H9 (cell line): ENCODE results near the gene VEGFD. TPM values are rescaled to one million over a fixed set of nuclear protein-coding genes. Genes with fewer than 3 reads are reported as not detected.

Experiments used
- DNase-seq: peaks from one replicate; pipeline ENCODE4 v3.0.0-alpha.2; 2017
- H2AFZ ChIP-seq: one replicate; pipeline ENCODE4 v1.6.1; 2013; ENCODE audit warnings: mild to moderate bottlenecking, low read length, control low read depth, moderate library complexity
- H2AK5ac ChIP-seq: 2 replicates; pipeline ENCODE4 v1.6.1; 2013; ENCODE audit warnings: low read length, control low read depth, mixed read lengths; ENCODE audit not compliant: insufficient read length
- H2BK120ac ChIP-seq: one replicate; pipeline ENCODE4 v1.6.1; 2013; ENCODE audit warnings: low read depth, mild to moderate bottlenecking, low read length, control low read depth, inconsistent platforms; ENCODE audit not compliant: poor library complexity, severe bottlenecking
- H2BK12ac ChIP-seq: 2 replicates; pipeline ENCODE4 v1.6.1; 2013; ENCODE audit warnings: low read length, control low read depth, mixed read lengths, low read depth; ENCODE audit not compliant: insufficient read length
- H2BK15ac ChIP-seq: 2 replicates; pipeline ENCODE4 v1.6.1; 2013; ENCODE audit warnings: low read depth, low read length, control low read depth
- H2BK20ac ChIP-seq: one replicate; pipeline ENCODE4 v1.6.1; 2013; ENCODE audit warnings: low read depth, mild to moderate bottlenecking, low read length, control low read depth, inconsistent platforms; ENCODE audit not compliant: poor library complexity, severe bottlenecking
- H2BK5ac ChIP-seq: 2 replicates; pipeline ENCODE4 v1.6.1; 2013; ENCODE audit warnings: low read length, control low read depth, mixed read lengths; ENCODE audit not compliant: insufficient read length
- H3K14ac ChIP-seq: 2 replicates; pipeline ENCODE4 v1.6.1; 2013; ENCODE audit warnings: low read length, control low read depth; ENCODE audit not compliant: insufficient read depth
- H3K18ac ChIP-seq: 2 replicates; pipeline ENCODE4 v1.6.1; 2013; ENCODE audit warnings: low read depth, mild to moderate bottlenecking, mixed read lengths, low read length, control low read depth; ENCODE audit not compliant: insufficient read length
- H3K23ac ChIP-seq: 2 replicates; pipeline ENCODE4 v1.6.1; 2013; ENCODE audit warnings: low read length, control low read depth, mixed read lengths, low read depth; ENCODE audit not compliant: insufficient read length
- H3K23me2 ChIP-seq: 2 replicates; pipeline ENCODE4 v1.6.1; 2013; ENCODE audit warnings: low read depth, mild to moderate bottlenecking, mixed read lengths, low read length, control low read depth; ENCODE audit not compliant: insufficient read length, poor library complexity, severe bottlenecking
- H3K27ac ChIP-seq: 2 replicates; pipeline ENCODE4 v1.5.1; 2013; ENCODE audit warnings: low read length, control low read depth, mixed read lengths, low read depth; ENCODE audit not compliant: insufficient read length
- H3K27me3 ChIP-seq: 2 replicates; pipeline ENCODE4 v1.6.1; 2013; ENCODE audit warnings: low read length, control low read depth, inconsistent platforms; ENCODE audit not compliant: insufficient read depth
- H3K4ac ChIP-seq: 2 replicates; pipeline ENCODE4 v1.6.1; 2013; ENCODE audit warnings: low read depth, mild to moderate bottlenecking, control low read depth, inconsistent platforms, low read length, moderate library complexity
- H3K4me1 ChIP-seq: 2 replicates; pipeline ENCODE4 v1.6.1; 2013; ENCODE audit warnings: low read length, control low read depth, inconsistent platforms; ENCODE audit not compliant: insufficient read depth
- H3K4me2 ChIP-seq: 2 replicates; pipeline ENCODE4 v1.6.1; 2013; ENCODE audit warnings: low read length, control low read depth, mixed read lengths; ENCODE audit not compliant: insufficient read length, insufficient read depth
- H3K56ac ChIP-seq: 2 replicates; pipeline ENCODE4 v1.6.1; 2013; ENCODE audit warnings: low read depth, mild to moderate bottlenecking, mixed read lengths, low read length, control low read depth; ENCODE audit not compliant: insufficient read length
- H3K79me1 ChIP-seq: 2 replicates; pipeline ENCODE4 v1.6.1; 2013; ENCODE audit warnings: low read depth, mild to moderate bottlenecking, moderate library complexity, low read length, control low read depth, inconsistent platforms; ENCODE audit not compliant: insufficient read depth, poor library complexity, severe bottlenecking
- H3K79me2 ChIP-seq: 2 replicates; pipeline ENCODE4 v1.6.1; 2013; ENCODE audit warnings: low read length, control low read depth, inconsistent platforms; ENCODE audit not compliant: insufficient read depth
- H3K9ac ChIP-seq: 2 replicates; pipeline ENCODE4 v1.6.1; 2013; ENCODE audit warnings: low read length, control low read depth, mixed read lengths; ENCODE audit not compliant: insufficient read length; ENCODE audit errors: extremely low read depth
- H3K9me3 ChIP-seq: one replicate; pipeline ENCODE4 v1.6.1; 2013; ENCODE audit warnings: low read depth, low read length, inconsistent platforms; ENCODE audit not compliant: control insufficient read depth
- H3T11ph ChIP-seq: one replicate; pipeline ENCODE4 v1.6.1; 2013; ENCODE audit warnings: mild to moderate bottlenecking, low read length, control low read depth, inconsistent platforms
- H4K20me1 ChIP-seq: one replicate; pipeline ENCODE4 v1.6.1; 2013; ENCODE audit not compliant: control insufficient read depth, insufficient read length, insufficient read depth
- H4K5ac ChIP-seq: 2 replicates; pipeline ENCODE4 v1.6.1; 2013; ENCODE audit warnings: low read depth, mild to moderate bottlenecking, mixed read lengths, low read length, control low read depth; ENCODE audit not compliant: insufficient read length
- H4K8ac ChIP-seq: replicated peaks from 2 replicates; pipeline ENCODE4 v1.6.1; 2013; ENCODE audit warnings: low read length, control low read depth, mixed read lengths, low read depth; ENCODE audit not compliant: insufficient read length
- H4K91ac ChIP-seq: 2 replicates; pipeline ENCODE4 v1.6.1; 2013; ENCODE audit warnings: low read depth, mild to moderate bottlenecking, moderate library complexity, mixed read lengths, low read length, control low read depth; ENCODE audit not compliant: insufficient read length
- H3K27ac Mint-ChIP-seq, 3 experiments: 2 replicates in 2 of 3; 3 replicates in 1 of 3; pipeline ENCODE4 v1.8.0; 2020 to 2021; ENCODE audit warnings: mixed read lengths in 3 of 3, mild to moderate bottlenecking in 1 of 3, moderate library complexity in 1 of 3
- H3K27me3 Mint-ChIP-seq: 2 replicates; pipeline ENCODE4 v1.8.0; 2021; ENCODE audit warnings: low read depth, mild to moderate bottlenecking, moderate library complexity, mixed read lengths
- H3K36me3 Mint-ChIP-seq, 3 experiments: 2 replicates in 2 of 3; 3 replicates in 1 of 3; pipeline ENCODE4 v1.8.0; 2020 to 2021; ENCODE audit warnings: low read depth in 3 of 3, mixed read lengths in 3 of 3; ENCODE audit not compliant: insufficient read depth in 1 of 3
- H3K4me1 Mint-ChIP-seq, 2 experiments: 2 replicates each; pipeline ENCODE4 v1.8.0; 2020; ENCODE audit warnings: mixed read lengths in 2 of 2
- H3K4me3 Mint-ChIP-seq, 2 experiments: 2 replicates in 1 of 2; 3 replicates in 1 of 2; pipeline ENCODE4 v1.8.0; 2020 to 2021; ENCODE audit warnings: mild to moderate bottlenecking in 2 of 2, mixed read lengths in 2 of 2, moderate library complexity in 1 of 2
- H3K9me3 Mint-ChIP-seq, 2 experiments: 2 replicates in 1 of 2; 3 replicates in 1 of 2; pipeline ENCODE4 v1.8.0; 2020; ENCODE audit warnings: mild to moderate bottlenecking in 2 of 2, mixed read lengths in 2 of 2, moderate library complexity in 1 of 2
- CTCF ChIP-seq: fragments of 200-600 bp; sonication (generic); conservative IDR thresholded peaks from 3 replicates; pipeline ENCODE4 v1.8.0; 2021; ENCODE audit warnings: antibody characterized with exemption, mild to moderate bottlenecking
- WGBS: extraction: QIAGEN DNeasy Blood & Tissue Kit; methylation state at CpG from one replicate; pipeline ENCODE4 v1.1.7; 2013; ENCODE audit warnings: missing lambda C conversion rate, low lambda C conversion rate, mixed read lengths; ENCODE audit not compliant: insufficient read length; ENCODE audit errors: extremely low coverage; 5-methylcytosine and 5-hydroxymethylcytosine counted together
- total RNA-seq: library from RNA; stranded (reverse); gene quantifications from 2 replicates; pipeline ENCODE4 v1.2.1, GENCODE V29; 2021

VEGFD gene
- total RNA-seq, 1 experiment from 2014 or later: 0.11 TPM

- H3K14ac ChIP-seq: no peak overlapping the region
- no peak overlapping the region for H2AFZ ChIP-seq
- H3K56ac ChIP-seq: no peak overlapping the region
- peaks cover 16 to 25% of the 10 kb centered on the region in 2 experiments for H3K4me1 Mint-ChIP-seq
- H2AK5ac ChIP-seq: no peak overlapping the region
- H3K79me2 ChIP-seq: no peaks in the 10 kb centered on the region
- no peak for DNase-seq
- no peak overlapping the region for H3K4me2 ChIP-seq
- peaks cover 0 to 9% (median 9%) of the 10 kb centered on the region in 3 experiments; a peak in 5 of 7 replicates for H3K36me3 Mint-ChIP-seq
- no peak overlapping the region for H3K18ac ChIP-seq
- no peak overlapping the region for H2BK120ac ChIP-seq
- no peak overlapping the region for H2BK15ac ChIP-seq
- H3K4me1 ChIP-seq: peaks cover 2% of the 10 kb centered on the region; the same call in 1 of the 2 replicates
- H4K5ac ChIP-seq: no peak overlapping the region
- no CpG with 5 or more reads among the region's 2 CpGs for WGBS
- no peaks in the 10 kb centered on the region for H4K20me1 ChIP-seq
- no peak overlapping the region for H3K27ac ChIP-seq
- H3K9ac ChIP-seq: no peak overlapping the region
- TF ChIP-seq CTCF: no peak
- H4K8ac ChIP-seq: no peak overlapping the region
- no peaks in the 10 kb centered on the region for H3K9me3 ChIP-seq
- H3K23me2 ChIP-seq: no peaks in the 10 kb centered on the region
- H4K91ac ChIP-seq: no peak overlapping the region
- no peak overlapping the region for H2BK5ac ChIP-seq
- no peak overlapping the region for H2BK20ac ChIP-seq
- H3K27me3 Mint-ChIP-seq: no peaks in the 10 kb centered on the region
- H3K9me3 Mint-ChIP-seq: no peaks in the 10 kb centered on the region
- no peak overlapping the region for H3T11ph ChIP-seq
- H3K4ac ChIP-seq: no peak overlapping the region
- no peak overlapping the region for H2BK12ac ChIP-seq
- H3K27me3 ChIP-seq: no peaks in the 10 kb centered on the region
- no peaks in the 10 kb centered on the region for H3K79me1 ChIP-seq
- H3K27ac Mint-ChIP-seq: no peak overlapping the region
- no peak overlapping the region for H3K4me3 Mint-ChIP-seq
- no peak overlapping the region for H3K23ac ChIP-seq
Observed at GRCh38 chrX:15395789-15396188, 11.6 kb upstream of the VEGFD start.
